ENCODE data around the gene ICA1. TPM values are rescaled to one million over a fixed set of nuclear protein-coding genes. Genes with fewer than 3 reads are reported as not detected.
A peak's percentile ranks its signal among the peaks of the same experiment; 100 is the strongest.
"Not testable (repeated sequence)": the region's sequence is repeated elsewhere in the genome, so short reads cannot be mapped to it uniquely, and the experiment has no call there.

ICA1 gene
- total RNA-seq, 2 donors from 2014 or later = 1.4 to 9.7 TPM

GRCh38 chr7:8085420-8085819, 176.5 kb downstream of the ICA1 start:
- Mint-ChIP-seq H3K4me3 (no peak overlapping the region), H3K4me1 (no peaks in the 10 kb centered on the region), H3K9me3 (no peaks in the 10 kb centered on the region), H3K27ac (no peak overlapping the region), H3K36me3 (ENCODE audit: low read depth) (peaks cover 57% of the 10 kb centered on the region), H3K27me3 (no peaks in the 10 kb centered on the region)
- ATAC-seq (replicated peaks) = no peak

GRCh38 chr7:8084836-8085235, 177.1 kb downstream of the ICA1 start:
- ATAC-seq (replicated peaks) = no peak
- Mint-ChIP-seq H3K9me3 (no peaks in the 10 kb centered on the region), H3K36me3 (ENCODE audit: low read depth) (peaks cover 57% of the 10 kb centered on the region), H3K4me3 (no peak overlapping the region), H3K27ac (peak overlapping the region; percentile 18), H3K4me1 (no peaks in the 10 kb centered on the region), H3K27me3 (no peaks in the 10 kb centered on the region)

- Mint-ChIP-seq H3K27me3 (no peaks in the 10 kb centered on the region), H3K27ac (no peak overlapping the region), H3K9me3 (no peaks in the 10 kb centered on the region), H3K4me1 (no peaks in the 10 kb centered on the region), H3K4me3 (no peak overlapping the region), H3K36me3 (ENCODE audit: low read depth) (peaks cover 45% of the 10 kb centered on the region)
- peak; percentile 52 for ATAC-seq (replicated peaks)
Observed at GRCh38 chr7:8082762-8083161, 179.2 kb downstream of the ICA1 start.

- ATAC-seq (replicated peaks) = no peak
- H3K4me3 Mint-ChIP-seq = no peak overlapping the region
- H3K9me3 Mint-ChIP-seq = no peaks in the 10 kb centered on the region
- no peaks in the 10 kb centered on the region for H3K27me3 Mint-ChIP-seq
- peaks cover 18% of the 10 kb centered on the region for H3K36me3 Mint-ChIP-seq (ENCODE audit: low read depth)
- H3K27ac Mint-ChIP-seq = no peak overlapping the region
- H3K4me1 Mint-ChIP-seq = no peaks in the 10 kb centered on the region
Observed at GRCh38 chr7:8078418-8078817, 183.5 kb downstream of the ICA1 start.

- Mint-ChIP-seq H3K36me3 (ENCODE audit: low read depth) (peaks cover 35% of the 10 kb centered on the region), H3K9me3 (no peaks in the 10 kb centered on the region), H3K27me3 (no peaks in the 10 kb centered on the region), H3K4me3 (no peak overlapping the region), H3K4me1 (peaks cover 16% of the 10 kb centered on the region), H3K27ac (no peak overlapping the region)
- ATAC-seq (replicated peaks) = no peak
Observed at GRCh38 chr7:8070451-8071180, 191.4 kb downstream of the ICA1 start.

- Mint-ChIP-seq H3K9me3 (no peaks in the 10 kb centered on the region), H3K27ac (no peak overlapping the region), H3K36me3 (ENCODE audit: low read depth) (peaks cover 37% of the 10 kb centered on the region), H3K4me3 (no peak overlapping the region), H3K4me1 (peaks cover 24% of the 10 kb centered on the region), H3K27me3 (no peaks in the 10 kb centered on the region)
- ATAC-seq (replicated peaks) = no peak
Observed at GRCh38 chr7:8068892-8069686, 192.9 kb downstream of the ICA1 start.

GRCh38 chr7:8065356-8065813, 196.6 kb downstream of the ICA1 start:
- no peak overlapping the region for H3K4me3 Mint-ChIP-seq
- H3K36me3 Mint-ChIP-seq (ENCODE audit: low read depth) = peaks cover 45% of the 10 kb centered on the region
- no peaks in the 10 kb centered on the region for H3K27me3 Mint-ChIP-seq
- H3K9me3 Mint-ChIP-seq = no peaks in the 10 kb centered on the region
- ATAC-seq (replicated peaks) = no peak
- H3K4me1 Mint-ChIP-seq = peaks cover 15% of the 10 kb centered on the region
- H3K27ac Mint-ChIP-seq = peak overlapping the region; percentile 1

GRCh38 chr7:8064828-8065227, 197.1 kb downstream of the ICA1 start:
- Mint-ChIP-seq H3K9me3 (no peaks in the 10 kb centered on the region), H3K36me3 (ENCODE audit: low read depth) (peaks cover 50% of the 10 kb centered on the region), H3K4me1 (peaks cover 15% of the 10 kb centered on the region), H3K4me3 (no peak overlapping the region), H3K27me3 (no peaks in the 10 kb centered on the region), H3K27ac (no peak overlapping the region)
- ATAC-seq (replicated peaks) = no peak

- Mint-ChIP-seq H3K27me3 (no peaks in the 10 kb centered on the region), H3K27ac (no peak overlapping the region), H3K4me3 (no peak overlapping the region), H3K4me1 (peaks cover 15% of the 10 kb centered on the region), H3K9me3 (no peaks in the 10 kb centered on the region), H3K36me3 (ENCODE audit: low read depth) (peaks cover 52% of the 10 kb centered on the region)
- no peak for ATAC-seq (replicated peaks)
Observed at GRCh38 chr7:8063706-8064297, 198.2 kb downstream of the ICA1 start.

GRCh38 chr7:8063300-8063699, 198.7 kb downstream of the ICA1 start:
- Mint-ChIP-seq H3K36me3 (ENCODE audit: low read depth) (peaks cover 52% of the 10 kb centered on the region), H3K4me1 (peaks cover 15% of the 10 kb centered on the region)
- H3K27me3 Mint-ChIP-seq; H3K9me3 Mint-ChIP-seq; ATAC-seq (replicated peaks); H3K27ac Mint-ChIP-seq; H3K4me3 Mint-ChIP-seq: not testable (repeated sequence)

Other genes starting within 250 kb of the ICA1 start
- gene NXPH1, start 171.4 kb upstream of the ICA1 start, total RNA-seq = not detected